HEK293T (cell line): ENCODE measurements around the gene LRMDA.

Source experiments
- FOXK2 ChIP-seq: fragments of 450-650 bp; IDR thresholded peaks from 2 replicates; pipeline ENCODE4 v1.6.1; 2016; ENCODE audit warnings: mild to moderate bottlenecking
- FOXM1 ChIP-seq: fragments of 450-650 bp; IDR thresholded peaks from 2 replicates; pipeline ENCODE4 v1.6.1; 2017; ENCODE audit warnings: mild to moderate bottlenecking, borderline replicate concordance
- HDGF ChIP-seq: fragments of 450-650 bp; IDR thresholded peaks from 2 replicates; pipeline ENCODE4 v1.6.1; 2017; ENCODE audit warnings: antibody characterized with exemption, borderline replicate concordance

DNA sequence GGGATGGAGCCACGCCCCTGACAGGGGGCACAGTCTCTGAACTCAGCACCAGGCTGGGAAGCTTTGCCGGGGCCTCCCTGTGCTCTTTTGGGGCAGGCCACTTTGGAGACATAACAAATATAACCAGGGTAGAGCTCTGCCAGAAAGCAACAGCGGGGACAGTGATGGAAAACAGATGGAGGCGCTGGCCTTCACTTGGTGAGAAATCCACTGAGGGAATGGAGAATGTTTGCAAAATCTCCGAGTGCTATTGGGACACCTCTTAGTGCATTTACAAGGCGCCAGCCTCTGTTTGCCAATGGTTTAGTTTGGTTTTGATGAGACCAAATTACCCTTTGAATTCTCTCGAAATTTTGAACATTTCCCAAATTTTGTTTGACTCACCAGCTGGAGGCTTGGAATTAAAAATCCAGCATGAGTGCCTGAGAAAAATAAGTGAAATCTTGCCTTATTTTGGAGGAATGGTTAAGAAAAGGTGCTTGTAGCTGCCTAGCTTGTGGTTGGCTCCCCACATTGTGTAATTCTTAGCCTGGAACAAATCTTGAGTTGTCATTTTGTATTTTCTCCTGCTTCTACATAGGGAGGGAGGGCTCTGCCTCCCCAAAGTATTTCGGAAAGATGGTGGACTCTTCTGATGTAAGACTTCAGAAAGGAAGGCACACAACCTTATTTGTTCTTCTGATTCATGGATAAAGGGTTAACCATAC is 980.5 kb downstream of the LRMDA start:
- no peak for TF ChIP-seq HDGF
- TF ChIP-seq FOXK2, result no peak
- TF ChIP-seq FOXM1, result no peak
